Fibroblast of lung (primary cell): Measurements from ENCODE around the gene ABHD18. TPM values are rescaled to one million over a fixed set of nuclear protein-coding genes. Genes with fewer than 3 reads are reported as not detected.

ENCODE experiments used
- DNase-seq, 2 donors: peaks; one replicate each; pipeline versions ENCODE4 v3.0.0 to v3.0.0-alpha.2; 2010; ENCODE audit warnings: low read depth in 2 of 2
- H2AFZ ChIP-seq: 2 replicates; pipeline ENCODE4 v1.5.1; 2012; ENCODE audit warnings: low read length, control low read depth, inconsistent platforms
- H3K27ac ChIP-seq: 2 replicates; pipeline ENCODE4 v1.5.1; 2011; ENCODE audit warnings: low read length, control low read depth; ENCODE audit not compliant: insufficient read depth
- H3K27me3 ChIP-seq: 2 replicates; pipeline ENCODE4 v1.5.1; 2011; ENCODE audit warnings: mild to moderate bottlenecking, low read length; ENCODE audit not compliant: control insufficient read depth, insufficient read depth
- H3K36me3 ChIP-seq: 2 replicates; pipeline ENCODE4 v1.5.1; 2011; ENCODE audit warnings: low read length; ENCODE audit not compliant: control insufficient read depth, insufficient read depth
- H3K4me1 ChIP-seq: 2 replicates; pipeline ENCODE4 v1.5.1; 2011; ENCODE audit warnings: low read length; ENCODE audit not compliant: control insufficient read depth, insufficient read depth; ENCODE audit errors: extremely low read depth
- H3K4me2 ChIP-seq: 2 replicates; pipeline ENCODE4 v1.5.1; 2011; ENCODE audit warnings: low read length, control low read depth; ENCODE audit not compliant: insufficient read depth; ENCODE audit errors: extremely low read depth
- H3K4me3 ChIP-seq, 4 experiments: fragments of 200-600 bp in 1 of 4; sonication (generic) in 1 of 4; replicated peaks in 1 of 4; 2 replicates each; pipeline ENCODE4 v1.5.1; 2011 to 2016; ENCODE audit warnings: low read length in 4 of 4, low read depth in 3 of 4, mild to moderate bottlenecking in 3 of 4, control low read depth in 2 of 4, inconsistent platforms in 1 of 4, mixed read lengths in 1 of 4; ENCODE audit not compliant: insufficient read depth in 1 of 4; ENCODE audit errors: control extremely low read depth in 1 of 4
- H3K79me2 ChIP-seq: 2 replicates; pipeline ENCODE4 v1.5.1; 2012; ENCODE audit warnings: mild to moderate bottlenecking, low read length, inconsistent platforms; ENCODE audit not compliant: control insufficient read depth, insufficient read depth
- H3K9ac ChIP-seq: 2 replicates; pipeline ENCODE4 v1.5.1; 2011; ENCODE audit warnings: mild to moderate bottlenecking, low read length, control low read depth; ENCODE audit not compliant: insufficient read depth
- H3K9me3 ChIP-seq: 2 replicates; pipeline ENCODE4 v1.5.1; 2012; ENCODE audit warnings: low read depth, low read length; ENCODE audit not compliant: control insufficient read depth, insufficient read depth
- H4K20me1 ChIP-seq: 2 replicates; pipeline ENCODE4 v1.5.1; 2011; ENCODE audit warnings: low read length; ENCODE audit not compliant: control insufficient read depth, insufficient read depth; ENCODE audit errors: extremely low read depth
- CTCF ChIP-seq, 2 donors: IDR thresholded peaks in 1 of 2; conservative IDR thresholded peaks in 1 of 2; 1 replicate in 1 of 2; 2 replicates in 1 of 2; pipeline ENCODE4 v1.5.1; 2011 to 2012; ENCODE audit warnings: low read length in 2 of 2, control low read depth in 1 of 2, inconsistent platforms in 1 of 2, low read depth in 1 of 2, mild to moderate bottlenecking in 1 of 2
- EZH2 ChIP-seq: IDR thresholded peaks from 2 replicates; pipeline ENCODE4 v1.5.1; 2012; ENCODE audit warnings: low read length, control low read depth, mild to moderate bottlenecking; ENCODE audit errors: missing control alignments
- polyA plus RNA-seq, 2 donors: library from polyadenylated mRNA; depleted of rRNA in 1 of 2; stranded (reverse) in 1 of 2; unstranded in 1 of 2; fragments of >200 nt; gene quantifications; 2 replicates each; pipeline ENCODE4 v1.2.1, GENCODE V29; 2011 to 2012; ENCODE audit warnings: missing spikeins in 1 of 2
- total RNA-seq: library from RNA; depleted of rRNA; stranded (reverse); fragments of >200 nt; gene quantifications from 2 replicates; pipeline ENCODE4 v1.2.1, GENCODE V29; 2014

ABHD18 gene
- total and polyA plus RNA-seq, 2 donors (not counting 1 experiment from before 2014, with no cell fraction given) = 4.2 to 5.3 TPM

- Histone ChIP-seq H3K4me3 (no peak overlapping the region), H3K79me2 (no peaks in the 10 kb centered on the region), H3K36me3 (peaks cover 2% of the 10 kb centered on the region), H3K27me3 (no peaks in the 10 kb centered on the region), H2AFZ (no peak overlapping the region), H3K4me2 (no peak overlapping the region), H3K4me1 (no peaks in the 10 kb centered on the region), H3K9me3 (no peaks in the 10 kb centered on the region), H4K20me1 (no peaks in the 10 kb centered on the region), H3K27ac (no peak overlapping the region), H3K9ac (no peak overlapping the region)
- TF ChIP-seq CTCF (conservative IDR thresholded peaks at IDR 0.05 in 1 of 2, IDR thresholded peaks at IDR 0.05 in 1 of 2; ENCODE audit: low read depth in 1 of 2, low read length in 2 of 2) (no peak), EZH2 (no peak)
- DNase-seq = no peak
These were observed 60.1 kb downstream of the ABHD18 start for GRCh38 chr4:128025319-128025718.

GRCh38 chr4:128029907-128030306, 64.7 kb downstream of the ABHD18 start:
- Histone ChIP-seq H3K4me1 (no peaks in the 10 kb centered on the region), H4K20me1 (no peaks in the 10 kb centered on the region), H3K79me2 (no peaks in the 10 kb centered on the region), H3K27ac (no peak overlapping the region), H3K9me3 (no peaks in the 10 kb centered on the region), H3K36me3 (no peaks in the 10 kb centered on the region), H3K4me3 (no peak overlapping the region), H3K4me2 (no peak overlapping the region), H3K9ac (no peak overlapping the region), H3K27me3 (no peaks in the 10 kb centered on the region), H2AFZ (no peak overlapping the region)
- TF ChIP-seq CTCF (conservative IDR thresholded peaks at IDR 0.05 in 1 of 2, IDR thresholded peaks at IDR 0.05 in 1 of 2; ENCODE audit: low read depth in 1 of 2, low read length in 2 of 2) (no peak), EZH2 (no peak)
- no peak for DNase-seq

GRCh38 chr4:128031756-128032384, 66.7 kb downstream of the ABHD18 start:
- H3K27ac ChIP-seq = no peak overlapping the region
- H3K9ac ChIP-seq = no peak overlapping the region
- H3K4me1 ChIP-seq = no peaks in the 10 kb centered on the region
- H2AFZ ChIP-seq = no peak overlapping the region
- H3K9me3 ChIP-seq = no peaks in the 10 kb centered on the region
- H3K4me2 ChIP-seq = no peak overlapping the region
- no peaks in the 10 kb centered on the region for H3K79me2 ChIP-seq
- no peaks in the 10 kb centered on the region for H3K36me3 ChIP-seq
- no peaks in the 10 kb centered on the region for H4K20me1 ChIP-seq
- H3K27me3 ChIP-seq = no peaks in the 10 kb centered on the region
- no peak overlapping the region for H3K4me3 ChIP-seq
- DNase-seq = peak in 1 of 2 donors; percentile 34
- no peak for TF ChIP-seq CTCF (conservative IDR thresholded peaks at IDR 0.05 in 1 of 2, IDR thresholded peaks at IDR 0.05 in 1 of 2; ENCODE audit: low read depth in 1 of 2, low read length in 2 of 2)
